Right lobe of liver (tissue), 4 donors: ENCODE measurements around the gene LOC101059915.

Experiments used
- CTCF ChIP-seq, 4 donors: fragments of 200-600 bp in 3 of 4; fragments of 450-650 bp in 1 of 4; IDR thresholded peaks; one replicate each; pipeline versions ENCODE4 v1.5.1 to v1.8.0; 2016 to 2022; ENCODE audit warnings: antibody characterized with exemption in 4 of 4, mild to moderate bottlenecking in 2 of 4
- POLR2A ChIP-seq: fragments of 450-650 bp; IDR thresholded peaks from one replicate; pipeline ENCODE4 v1.6.1; 2017; ENCODE audit warnings: antibody characterized with exemption, mild to moderate bottlenecking
- donor health status: DM: no; HTN: no; CAD: no.
- donor health status: DM: no; HTN: no; CAD: no.
- donor health status: DM: no; HTN: yes; CAD: no.

- TF ChIP-seq CTCF (IDR thresholded peaks at IDR 0.05) (no peak), POLR2A (no peak)
Measured at GRCh38 chrX:71667328-71668247, at the start of gene LOC101059915.
